HL-60 (cell line): ENCODE measurements around the gene MROH2A.

Experiments used
- DNase-seq, 2 experiments: peaks; one replicate each; pipeline ENCODE4 v3.0.0-alpha.2; 2010 to 2020; ENCODE audit warnings: low read depth in 1 of 2, low spot score in 1 of 2
- H3K27ac ChIP-seq: fragments of 250-450 bp; sonication (Bioruptor Pico); replicated peaks from 2 replicates; pipeline ENCODE4 v1.5.1; 2020; ENCODE audit warnings: mild to moderate bottlenecking, moderate library complexity
- H3K27me3 ChIP-seq: fragments of 250-450 bp; sonication (Bioruptor Pico); 2 replicates; pipeline ENCODE4 v1.5.1; 2021; ENCODE audit warnings: mild to moderate bottlenecking, moderate library complexity; ENCODE audit not compliant: insufficient read depth, poor library complexity, severe bottlenecking
- H3K4me3 ChIP-seq: replicated peaks from 2 replicates; pipeline ENCODE4 v1.5.1; 2011; ENCODE audit warnings: mild to moderate bottlenecking, control low read depth, low read length; ENCODE audit not compliant: insufficient read depth
- GABPA ChIP-seq: IDR thresholded peaks from 2 replicates; pipeline ENCODE4 v1.6.1; 2012; ENCODE audit warnings: low read depth
- POLR2AphosphoS5 ChIP-seq: IDR thresholded peaks from 2 replicates; pipeline ENCODE4 v1.6.1; 2012; ENCODE audit warnings: low read depth
- SPI1 ChIP-seq: IDR thresholded peaks from 2 replicates; pipeline ENCODE4 v1.6.1; 2012; ENCODE audit warnings: low read depth, mild to moderate bottlenecking, borderline replicate concordance
- TF ChIP-seq, protein P1 (sequence below): IDR thresholded peaks from one replicate; pipeline ENCODE4 v1.5.1; 2011; ENCODE audit warnings: low read length, control low read depth, inconsistent platforms; ENCODE audit not compliant: insufficient read depth
- TF ChIP-seq, protein P2 (sequence below): IDR thresholded peaks from 2 replicates; pipeline ENCODE4 v1.6.1; 2012; ENCODE audit warnings: low read depth; ENCODE audit not compliant: insufficient replicate concordance

Gene MROH2A

DNA sequence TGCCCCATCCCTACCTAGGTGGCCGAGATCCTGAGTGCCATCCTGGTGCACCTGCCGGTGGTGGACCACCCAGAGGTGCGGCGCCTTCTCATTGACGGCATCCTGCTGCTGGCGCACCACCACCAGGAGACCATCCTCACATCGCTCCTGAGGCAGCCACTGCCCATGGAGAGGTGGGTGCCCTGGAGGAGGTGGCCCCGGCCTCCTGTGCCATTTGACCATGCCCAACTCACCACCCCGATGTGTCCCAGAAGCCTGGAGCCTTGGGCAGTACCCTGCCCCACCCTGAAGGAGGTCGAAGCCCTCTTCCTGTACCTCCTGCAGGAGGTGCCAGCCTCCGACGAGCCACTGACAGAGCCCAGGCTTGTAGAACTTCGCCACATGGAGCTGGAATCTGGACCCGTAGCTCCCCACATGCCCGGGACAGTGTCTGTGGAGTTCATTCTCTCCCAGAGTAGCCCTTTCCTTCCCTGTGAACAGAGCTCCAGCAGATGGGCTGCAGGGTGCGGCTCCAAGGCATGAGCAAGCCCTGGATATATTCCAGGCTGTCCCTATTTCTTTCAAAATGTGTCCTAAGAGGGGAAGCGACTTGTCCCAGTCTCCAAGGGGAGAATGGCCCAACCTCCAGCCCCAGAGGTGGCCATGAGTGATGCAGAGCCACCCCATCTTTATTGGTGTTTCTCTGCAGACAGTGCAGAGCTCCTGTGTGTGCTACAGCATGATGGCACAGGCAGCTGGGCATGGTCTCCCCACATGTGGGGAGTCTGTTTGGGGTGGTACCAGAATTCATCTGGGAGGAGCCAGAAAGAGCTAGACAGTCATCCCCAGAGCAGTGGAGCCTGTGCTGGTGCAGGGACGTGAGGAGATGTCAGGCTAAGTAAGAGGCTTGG lies 42.0 kb downstream of the MROH2A start:
- DNase-seq: no peak
- H3K27me3 ChIP-seq: no peaks in the 10 kb centered on the region
- TF ChIP-seq, protein P1, sequence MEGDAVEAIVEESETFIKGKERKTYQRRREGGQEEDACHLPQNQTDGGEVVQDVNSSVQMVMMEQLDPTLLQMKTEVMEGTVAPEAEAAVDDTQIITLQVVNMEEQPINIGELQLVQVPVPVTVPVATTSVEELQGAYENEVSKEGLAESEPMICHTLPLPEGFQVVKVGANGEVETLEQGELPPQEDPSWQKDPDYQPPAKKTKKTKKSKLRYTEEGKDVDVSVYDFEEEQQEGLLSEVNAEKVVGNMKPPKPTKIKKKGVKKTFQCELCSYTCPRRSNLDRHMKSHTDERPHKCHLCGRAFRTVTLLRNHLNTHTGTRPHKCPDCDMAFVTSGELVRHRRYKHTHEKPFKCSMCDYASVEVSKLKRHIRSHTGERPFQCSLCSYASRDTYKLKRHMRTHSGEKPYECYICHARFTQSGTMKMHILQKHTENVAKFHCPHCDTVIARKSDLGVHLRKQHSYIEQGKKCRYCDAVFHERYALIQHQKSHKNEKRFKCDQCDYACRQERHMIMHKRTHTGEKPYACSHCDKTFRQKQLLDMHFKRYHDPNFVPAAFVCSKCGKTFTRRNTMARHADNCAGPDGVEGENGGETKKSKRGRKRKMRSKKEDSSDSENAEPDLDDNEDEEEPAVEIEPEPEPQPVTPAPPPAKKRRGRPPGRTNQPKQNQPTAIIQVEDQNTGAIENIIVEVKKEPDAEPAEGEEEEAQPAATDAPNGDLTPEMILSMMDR: no peak
- TF ChIP-seq GABPA (no peak), POLR2AphosphoS5 (no peak)
- TF ChIP-seq, protein P2, sequence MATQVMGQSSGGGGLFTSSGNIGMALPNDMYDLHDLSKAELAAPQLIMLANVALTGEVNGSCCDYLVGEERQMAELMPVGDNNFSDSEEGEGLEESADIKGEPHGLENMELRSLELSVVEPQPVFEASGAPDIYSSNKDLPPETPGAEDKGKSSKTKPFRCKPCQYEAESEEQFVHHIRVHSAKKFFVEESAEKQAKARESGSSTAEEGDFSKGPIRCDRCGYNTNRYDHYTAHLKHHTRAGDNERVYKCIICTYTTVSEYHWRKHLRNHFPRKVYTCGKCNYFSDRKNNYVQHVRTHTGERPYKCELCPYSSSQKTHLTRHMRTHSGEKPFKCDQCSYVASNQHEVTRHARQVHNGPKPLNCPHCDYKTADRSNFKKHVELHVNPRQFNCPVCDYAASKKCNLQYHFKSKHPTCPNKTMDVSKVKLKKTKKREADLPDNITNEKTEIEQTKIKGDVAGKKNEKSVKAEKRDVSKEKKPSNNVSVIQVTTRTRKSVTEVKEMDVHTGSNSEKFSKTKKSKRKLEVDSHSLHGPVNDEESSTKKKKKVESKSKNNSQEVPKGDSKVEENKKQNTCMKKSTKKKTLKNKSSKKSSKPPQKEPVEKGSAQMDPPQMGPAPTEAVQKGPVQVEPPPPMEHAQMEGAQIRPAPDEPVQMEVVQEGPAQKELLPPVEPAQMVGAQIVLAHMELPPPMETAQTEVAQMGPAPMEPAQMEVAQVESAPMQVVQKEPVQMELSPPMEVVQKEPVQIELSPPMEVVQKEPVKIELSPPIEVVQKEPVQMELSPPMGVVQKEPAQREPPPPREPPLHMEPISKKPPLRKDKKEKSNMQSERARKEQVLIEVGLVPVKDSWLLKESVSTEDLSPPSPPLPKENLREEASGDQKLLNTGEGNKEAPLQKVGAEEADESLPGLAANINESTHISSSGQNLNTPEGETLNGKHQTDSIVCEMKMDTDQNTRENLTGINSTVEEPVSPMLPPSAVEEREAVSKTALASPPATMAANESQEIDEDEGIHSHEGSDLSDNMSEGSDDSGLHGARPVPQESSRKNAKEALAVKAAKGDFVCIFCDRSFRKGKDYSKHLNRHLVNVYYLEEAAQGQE: no peak
- H3K4me3 ChIP-seq: no peak overlapping the region
- H3K27ac ChIP-seq: no peak overlapping the region

DNA sequence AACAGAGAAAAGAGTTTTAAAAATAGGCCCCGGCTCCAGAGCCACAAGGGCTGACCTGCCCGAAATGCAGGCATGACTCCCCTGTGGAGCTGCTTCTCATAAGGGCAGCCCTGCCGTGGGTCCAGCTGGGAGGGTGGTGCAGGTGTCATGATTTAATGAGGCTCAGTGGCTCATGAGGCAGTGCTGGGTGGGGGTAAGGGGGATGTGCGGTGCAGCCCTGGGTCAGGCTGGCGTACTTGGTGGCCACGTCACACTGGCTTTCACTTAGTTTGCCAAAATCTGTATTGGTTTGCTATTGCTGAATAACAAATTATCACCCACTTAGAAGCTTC lies 42.6 kb downstream of the MROH2A start:
- no peak for TF ChIP-seq GABPA
- no peak for TF ChIP-seq POLR2AphosphoS5
- TF ChIP-seq, protein P2: no peak
- TF ChIP-seq, protein P1: no peak
- TF ChIP-seq SPI1: no peak
- H3K4me3 ChIP-seq: no peak overlapping the region
- no peak for DNase-seq
- H3K27ac ChIP-seq: no peak overlapping the region
- H3K27me3 ChIP-seq: no peaks in the 10 kb centered on the region

DNA sequence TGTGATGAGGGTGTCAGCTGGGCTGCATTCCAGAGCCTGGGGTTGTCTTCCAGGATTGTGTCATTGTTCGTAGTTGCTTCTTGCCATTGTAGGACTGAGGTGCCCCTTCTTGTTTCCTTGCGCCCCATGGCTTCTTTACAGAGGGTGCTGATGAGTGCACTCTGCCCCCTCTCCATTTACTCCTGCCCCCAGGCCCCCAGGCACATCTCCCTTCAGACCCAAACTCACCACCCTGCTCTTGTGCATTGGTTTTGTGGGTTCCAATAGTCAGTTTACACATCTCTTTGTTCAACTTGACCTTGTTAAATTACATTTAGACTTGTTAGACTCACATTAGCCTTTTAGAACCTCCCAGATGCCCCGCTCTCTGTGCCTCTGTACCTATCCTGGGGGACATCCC lies 43.1 kb downstream of the MROH2A start:
- TF ChIP-seq POLR2AphosphoS5 (no peak), GABPA (no peak), SPI1 (no peak)
- TF ChIP-seq, protein P1: no peak
- TF ChIP-seq, protein P2: no peak
- no peak overlapping the region for H3K27ac ChIP-seq
- DNase-seq: no peak
- H3K4me3 ChIP-seq: no peak overlapping the region
- no peaks in the 10 kb centered on the region for H3K27me3 ChIP-seq
